ENCODE measurements around the gene CTSZ.
"Not testable (repeated sequence)": the region's sequence is repeated elsewhere in the genome, so short reads cannot be mapped to it uniquely, and the experiment has no call there.

The CTSZ gene

GRCh38 chr20:58988565-58988882, 18.5 kb downstream of the CTSZ start:
- TF ChIP-seq ZFX (IDR thresholded peaks at IDR 0.05; ENCODE audit: borderline replicate concordance) (no peak), CTCF (IDR thresholded peaks at IDR 0.05) (no peak)
- H3K27ac ChIP-seq: no peak overlapping the region

- TF ChIP-seq CTCF (IDR thresholded peaks at IDR 0.05) (no peak), ZFX (IDR thresholded peaks at IDR 0.05; ENCODE audit: borderline replicate concordance) (no peak)
- no peak overlapping the region for H3K27ac ChIP-seq
Observed at GRCh38 chr20:58987790-58988564, 19.1 kb downstream of the CTSZ start.

DNA sequence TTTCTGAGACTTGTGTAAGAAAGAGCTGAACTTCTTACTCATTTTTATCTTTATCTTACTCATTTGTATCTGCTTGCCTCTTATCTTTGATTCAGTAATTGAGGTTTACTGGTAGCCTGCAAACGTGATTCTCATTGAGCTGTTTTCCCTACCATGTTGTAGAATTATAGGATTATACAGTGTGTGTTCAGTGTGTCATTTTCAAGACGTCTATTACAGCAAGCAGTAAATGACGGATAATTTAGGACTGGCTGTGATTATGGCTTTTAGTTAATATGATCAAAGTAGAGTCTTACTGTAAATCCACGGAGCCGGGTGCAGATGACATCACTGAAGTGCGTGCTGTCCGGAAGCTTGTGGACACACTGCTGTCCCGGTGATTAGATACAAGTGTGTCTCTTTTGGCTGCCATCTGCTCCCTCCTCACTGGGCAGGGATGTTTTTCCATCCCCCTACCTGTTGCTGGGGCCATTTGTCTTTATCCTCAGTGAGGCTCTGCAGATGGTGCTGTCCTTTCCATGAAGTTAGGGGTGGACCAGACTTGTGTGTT, 20.0 kb downstream of the CTSZ start:
- H3K27ac ChIP-seq: no peak overlapping the region
- no peak for TF ChIP-seq CTCF (IDR thresholded peaks at IDR 0.05)
- TF ChIP-seq ZFX (IDR thresholded peaks at IDR 0.05; ENCODE audit: borderline replicate concordance): no peak

GRCh38 chr20:58986286-58986967, 20.6 kb downstream of the CTSZ start:
- TF ChIP-seq ZFX (IDR thresholded peaks at IDR 0.05; ENCODE audit: borderline replicate concordance): no peak
- no peak for TF ChIP-seq CTCF (IDR thresholded peaks at IDR 0.05)
- no peak overlapping the region for H3K27ac ChIP-seq

GRCh38 chr20:58985656-58986055, 21.4 kb downstream of the CTSZ start:
- no peak for TF ChIP-seq CTCF (IDR thresholded peaks at IDR 0.05)
- TF ChIP-seq ZFX (IDR thresholded peaks at IDR 0.05; ENCODE audit: borderline replicate concordance): no peak
- H3K27ac ChIP-seq: no peak overlapping the region

- no peak overlapping the region for H3K27ac ChIP-seq
- TF ChIP-seq CTCF (IDR thresholded peaks at IDR 0.05) (no peak), ZFX (IDR thresholded peaks at IDR 0.05; ENCODE audit: borderline replicate concordance) (no peak)
Observed at GRCh38 chr20:58984691-58985090, 22.4 kb downstream of the CTSZ start.

DNA sequence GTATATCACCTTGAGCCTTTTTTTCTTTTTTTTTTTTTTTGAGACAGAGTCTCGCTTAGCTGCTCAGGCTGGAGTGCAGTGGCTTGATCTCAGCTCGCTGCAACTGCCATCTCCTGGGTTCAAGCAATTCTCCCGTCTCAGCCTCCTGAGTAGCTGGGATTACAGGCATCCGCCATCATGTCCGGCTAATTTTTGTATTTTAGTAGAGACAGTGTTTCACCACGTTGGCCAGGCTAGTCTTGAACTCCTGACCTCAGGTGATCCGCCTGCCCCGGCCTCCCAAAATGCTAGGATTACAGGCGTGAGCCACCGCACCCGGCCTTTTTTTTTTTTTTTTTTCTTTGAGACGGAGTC, 24.0 kb downstream of the CTSZ start:
- H3K27ac ChIP-seq: not testable (repeated sequence)
